ENCODE results near the gene IGFBP2. TPM values are rescaled to one million over a fixed set of nuclear protein-coding genes. Genes with fewer than 3 reads are reported as not detected.
A peak's percentile ranks its signal among the peaks of the same experiment; 100 is the strongest.

The IGFBP2 gene
- total RNA-seq, 1 donor from 2014 or later, result 136 TPM

DNA sequence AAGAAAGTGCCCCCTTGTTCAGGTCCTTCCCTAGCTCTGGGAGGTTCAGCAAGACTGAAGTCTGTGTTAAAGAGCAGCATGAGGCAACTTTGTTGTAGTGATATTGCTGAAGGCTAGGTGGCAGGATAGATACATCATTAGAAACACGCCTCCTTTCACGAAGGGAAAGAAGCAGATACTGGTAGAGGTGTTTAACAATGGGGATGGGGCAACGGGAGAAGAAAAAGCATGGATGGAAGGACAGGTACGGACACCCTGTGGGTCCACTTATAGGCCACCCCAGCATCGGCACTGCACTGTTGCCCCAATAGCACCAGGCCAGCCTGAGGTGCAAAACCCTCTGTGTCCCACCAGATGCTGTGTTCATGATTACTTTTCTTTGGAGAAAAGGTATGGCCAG lies 65.7 kb downstream of the IGFBP2 start:
- H3K4me1 ChIP-seq, result peaks cover 86% of the 10 kb centered on the region

DNA sequence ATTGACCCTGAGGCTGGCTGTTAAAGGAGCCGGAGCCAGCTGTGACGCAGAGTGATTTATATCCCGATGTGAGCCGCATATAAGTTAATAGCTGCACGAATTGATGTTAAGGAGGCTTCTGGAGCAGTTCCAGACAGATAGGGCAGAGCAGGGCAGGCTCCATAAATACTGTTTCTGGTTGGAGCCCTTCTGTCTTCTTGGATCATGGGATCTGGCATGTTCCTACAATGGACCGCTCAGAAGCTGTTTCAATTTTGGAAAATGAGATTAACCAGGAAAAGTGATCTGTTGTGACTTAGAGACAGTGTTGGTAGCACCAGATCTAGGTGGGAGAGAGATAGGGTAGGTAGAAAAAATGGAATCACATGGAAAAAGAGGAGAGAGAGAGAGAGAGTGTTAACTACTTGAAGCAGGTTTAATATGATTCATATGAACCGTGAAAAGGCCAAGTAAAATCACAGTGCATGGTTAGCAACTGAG lies 66.9 kb downstream of the IGFBP2 start:
- DNase-seq, result no peak
- TF ChIP-seq, protein P1, sequence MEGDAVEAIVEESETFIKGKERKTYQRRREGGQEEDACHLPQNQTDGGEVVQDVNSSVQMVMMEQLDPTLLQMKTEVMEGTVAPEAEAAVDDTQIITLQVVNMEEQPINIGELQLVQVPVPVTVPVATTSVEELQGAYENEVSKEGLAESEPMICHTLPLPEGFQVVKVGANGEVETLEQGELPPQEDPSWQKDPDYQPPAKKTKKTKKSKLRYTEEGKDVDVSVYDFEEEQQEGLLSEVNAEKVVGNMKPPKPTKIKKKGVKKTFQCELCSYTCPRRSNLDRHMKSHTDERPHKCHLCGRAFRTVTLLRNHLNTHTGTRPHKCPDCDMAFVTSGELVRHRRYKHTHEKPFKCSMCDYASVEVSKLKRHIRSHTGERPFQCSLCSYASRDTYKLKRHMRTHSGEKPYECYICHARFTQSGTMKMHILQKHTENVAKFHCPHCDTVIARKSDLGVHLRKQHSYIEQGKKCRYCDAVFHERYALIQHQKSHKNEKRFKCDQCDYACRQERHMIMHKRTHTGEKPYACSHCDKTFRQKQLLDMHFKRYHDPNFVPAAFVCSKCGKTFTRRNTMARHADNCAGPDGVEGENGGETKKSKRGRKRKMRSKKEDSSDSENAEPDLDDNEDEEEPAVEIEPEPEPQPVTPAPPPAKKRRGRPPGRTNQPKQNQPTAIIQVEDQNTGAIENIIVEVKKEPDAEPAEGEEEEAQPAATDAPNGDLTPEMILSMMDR (IDR thresholded peaks at IDR 0.05; ENCODE audit: borderline replicate concordance), result no peak
- Histone ChIP-seq H3K4me1 (peaks cover 74% of the 10 kb centered on the region), H3K36me3 (no peaks in the 10 kb centered on the region), H3K27me3 (ENCODE audit: low read depth) (no peaks in the 10 kb centered on the region), H3K27ac (replicated peaks) (peak overlapping the region; percentile 32), H3K9me3 (replicated peaks) (no peaks in the 10 kb centered on the region), H3K4me3 (peak overlapping the region; percentile 3)
- intact Hi-C loops (cut with micrococcal nuclease), result no loop called here

More for the DNA sequence above, 65.7 kb downstream of the IGFBP2 start:
- Histone ChIP-seq H3K27ac (replicated peaks) (peak overlapping the region; percentile 94), H3K9me3 (replicated peaks) (no peaks in the 10 kb centered on the region), H3K27me3 (ENCODE audit: low read depth) (peaks cover 8% of the 10 kb centered on the region), H3K4me3 (no peak overlapping the region), H3K36me3 (no peaks in the 10 kb centered on the region)
- TF ChIP-seq, protein P1 (IDR thresholded peaks at IDR 0.05; ENCODE audit: borderline replicate concordance), result peak; percentile 76
- intact Hi-C loops (cut with micrococcal nuclease), result loop anchor here (5.0 to 10.0 kb wide), 4 partner anchors 286 to 813 kb away; no protein-coding TSS in a partner anchor
- no peak for DNase-seq

DNA sequence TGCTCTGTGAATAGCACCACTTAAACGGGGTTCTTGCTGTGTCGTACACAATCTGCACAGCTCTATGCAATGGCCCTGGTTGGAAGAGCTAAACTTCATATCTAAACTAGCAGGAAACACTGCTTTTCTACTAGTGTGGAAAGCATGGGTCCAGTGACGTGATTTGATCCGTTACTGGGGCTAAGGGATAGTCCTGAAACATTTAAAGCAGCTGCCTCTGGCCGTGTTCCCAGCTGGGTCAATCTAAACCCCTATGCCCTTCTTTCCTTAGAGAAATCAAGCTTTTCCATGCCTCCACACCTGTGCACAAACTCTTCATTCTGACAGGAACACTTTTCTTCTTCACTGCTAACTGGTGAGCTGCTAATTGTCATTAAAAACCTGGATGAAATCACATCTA lies 67.6 kb downstream of the IGFBP2 start:
- Histone ChIP-seq H3K4me3 (no peak overlapping the region), H3K27me3 (ENCODE audit: low read depth) (no peaks in the 10 kb centered on the region), H3K4me1 (peaks cover 67% of the 10 kb centered on the region), H3K9me3 (replicated peaks) (no peaks in the 10 kb centered on the region), H3K27ac (replicated peaks) (peak overlapping the region; percentile 32), H3K36me3 (no peaks in the 10 kb centered on the region)
- intact Hi-C loops (cut with micrococcal nuclease), result no loop called here
- TF ChIP-seq, protein P1 (IDR thresholded peaks at IDR 0.05; ENCODE audit: borderline replicate concordance), result no peak
- DNase-seq, result no peak

DNA sequence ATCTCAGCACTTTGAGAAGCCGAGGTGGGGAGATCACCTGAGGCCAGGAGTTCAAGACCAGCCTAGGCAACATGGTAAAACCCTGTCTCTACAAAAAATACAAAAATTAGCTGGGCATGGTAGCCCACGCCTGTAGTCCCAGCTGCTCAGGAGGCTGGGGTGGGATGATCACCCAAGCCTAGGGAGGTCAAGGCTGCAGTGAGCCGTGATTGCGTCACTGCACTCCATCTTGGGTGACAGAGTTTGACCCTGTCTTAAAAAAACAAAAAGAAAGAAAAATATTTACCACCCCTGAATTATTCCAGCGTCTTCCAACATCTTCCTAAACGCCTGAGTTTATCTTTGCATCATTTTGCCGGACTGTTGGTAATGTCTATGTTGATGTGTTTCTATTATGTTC lies 68.3 kb downstream of the IGFBP2 start:
- intact Hi-C loops (cut with micrococcal nuclease), result no loop called here
- H3K27me3 ChIP-seq (ENCODE audit: low read depth), result no peaks in the 10 kb centered on the region
- H3K27ac ChIP-seq (replicated peaks), result no peak overlapping the region
- H3K4me3 ChIP-seq, result no peak overlapping the region
- TF ChIP-seq, protein P1 (IDR thresholded peaks at IDR 0.05; ENCODE audit: borderline replicate concordance), result no peak
- H3K9me3 ChIP-seq (replicated peaks), result no peaks in the 10 kb centered on the region
- DNase-seq, result no peak
- no peaks in the 10 kb centered on the region for H3K36me3 ChIP-seq
- H3K4me1 ChIP-seq, result peaks cover 60% of the 10 kb centered on the region

DNA sequence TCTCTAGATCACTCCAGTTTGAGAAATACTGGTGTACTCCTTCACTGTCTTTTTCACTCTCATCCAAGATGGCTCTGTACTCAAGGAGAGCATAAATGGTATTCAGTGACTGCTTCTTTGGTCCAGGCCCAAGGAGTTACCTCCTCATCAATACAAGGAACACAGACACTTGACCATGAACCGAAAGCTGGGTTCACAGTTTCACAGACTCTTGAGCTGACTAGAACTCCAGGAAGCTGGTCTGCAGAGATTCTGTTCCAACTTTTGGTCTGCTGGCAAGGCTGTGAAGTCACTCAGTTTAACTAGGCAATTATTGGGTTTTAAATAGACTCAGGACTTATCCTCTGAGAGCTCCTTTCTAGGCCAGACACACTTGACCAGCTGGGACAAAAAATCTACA lies 69.5 kb downstream of the IGFBP2 start:
- no peak for DNase-seq
- no peak overlapping the region for H3K4me3 ChIP-seq
- peaks cover 6% of the 10 kb centered on the region for H3K9me3 ChIP-seq (replicated peaks)
- peaks cover 52% of the 10 kb centered on the region for H3K4me1 ChIP-seq
- H3K36me3 ChIP-seq, result no peaks in the 10 kb centered on the region
- intact Hi-C loops (cut with micrococcal nuclease), result no loop called here
- H3K27me3 ChIP-seq (ENCODE audit: low read depth), result no peaks in the 10 kb centered on the region
- TF ChIP-seq, protein P1 (IDR thresholded peaks at IDR 0.05; ENCODE audit: borderline replicate concordance), result no peak
- no peak overlapping the region for H3K27ac ChIP-seq (replicated peaks)
